B cell (primary cell): ENCODE data around the gene LONRF2. TPM values are rescaled to one million over a fixed set of nuclear protein-coding genes. Genes with fewer than 3 reads are reported as not detected.
"Not testable (repeated sequence)": the region's sequence is repeated elsewhere in the genome, so short reads cannot be mapped to it uniquely, and the experiment has no call there.

Experiments
- ATAC-seq: fragments of 200-7000 bp; cut with Tn5 transposase; one replicate; pipeline ENCODE4 v1.10.0; 2021; ENCODE audit warnings: low read depth, mild to moderate bottlenecking, moderate number of reproducible peaks, moderate library complexity
- CTCF ChIA-PET: fragments of 350-600 bp; sonication (Branson Sonifier 250); formaldehyde crosslinking; loops from one replicate; lab custom pipeline; 2021; ENCODE audit warnings: antibody characterized with exemption, inconsistent platforms; lab: Charles Lee
- POLR2A ChIA-PET: fragments of 350-600 bp; sonication (Branson Sonifier 250); formaldehyde crosslinking; loops from one replicate; lab custom pipeline; 2021; ENCODE audit warnings: antibody characterized with exemption; lab: Charles Lee
- DNase-seq: peaks from one replicate; pipeline ENCODE4 v3.0.0; 2013
- H2AFZ ChIP-seq: 2 replicates; pipeline ENCODE4 v1.6.1; 2012; ENCODE audit warnings: mild to moderate bottlenecking, low read depth, low read length; ENCODE audit not compliant: insufficient read depth, poor library complexity, severe bottlenecking
- H3K27ac ChIP-seq, 2 donors: 1 replicate in 1 of 2; 2 replicates in 1 of 2; pipeline ENCODE4 v1.5.1; 2012 to 2013; ENCODE audit warnings: low read length in 2 of 2, mild to moderate bottlenecking in 2 of 2, moderate library complexity in 1 of 2
- H3K27me3 ChIP-seq, 4 experiments: fragments of 200-600 bp in 1 of 4; sonication (generic) in 1 of 4; replicated peaks in 1 of 4; 1 replicate in 2 of 4; 2 replicates in 2 of 4; pipeline versions ENCODE4 v1.6.1 to v1.7.0; 2013 to 2016; ENCODE audit warnings: low read length in 3 of 4, mild to moderate bottlenecking in 2 of 4, mixed read lengths in 1 of 4, moderate library complexity in 1 of 4; ENCODE audit not compliant: insufficient read depth in 4 of 4, control insufficient read depth in 3 of 4; ENCODE audit errors: control extremely low read depth in 1 of 4
- H3K36me3 ChIP-seq, 2 experiments: replicated peaks in 1 of 2; 1 replicate in 1 of 2; 2 replicates in 1 of 2; pipeline versions ENCODE4 v1.6.1 to v1.7.1; 2013; ENCODE audit warnings: low read length in 1 of 2; ENCODE audit not compliant: insufficient read depth in 2 of 2, control insufficient read depth in 1 of 2; ENCODE audit errors: control extremely low read depth in 1 of 2, extremely low read depth in 1 of 2
- H3K4me1 ChIP-seq, 2 donors: fragments of 200-600 bp in 1 of 2; sonication (generic) in 1 of 2; 1 replicate in 1 of 2; 2 replicates in 1 of 2; pipeline versions ENCODE4 v1.5.1 to v1.6.1; 2013 to 2017; ENCODE audit warnings: low read length in 2 of 2; ENCODE audit not compliant: control insufficient read depth in 2 of 2, insufficient read depth in 2 of 2
- H3K4me2 ChIP-seq: replicated peaks from 2 replicates; pipeline ENCODE3; 2012; ENCODE audit warnings: mild to moderate bottlenecking, low read depth, low read length; ENCODE audit not compliant: poor library complexity, severe bottlenecking
- H3K4me3 ChIP-seq, 5 experiments: fragments of 200-600 bp in 1 of 5; sonication (generic) in 1 of 5; 1 replicate in 3 of 5; 2 replicates in 2 of 5; pipeline versions ENCODE4 v1.5.1 to v1.7.0; 2011 to 2016; ENCODE audit warnings: low read length in 4 of 5, mild to moderate bottlenecking in 4 of 5, low read depth in 2 of 5, control low read depth in 1 of 5, moderate library complexity in 1 of 5; ENCODE audit not compliant: insufficient read depth in 1 of 5; ENCODE audit errors: control extremely low read depth in 1 of 5, extremely low read depth in 1 of 5
- H3K79me2 ChIP-seq: fragments of 200-600 bp; sonication (generic); one replicate; pipeline ENCODE4 v1.6.0; 2016; ENCODE audit warnings: low read length; ENCODE audit not compliant: control insufficient read depth, insufficient read depth
- H3K9ac ChIP-seq: fragments of 200-600 bp; sonication (generic); 2 replicates; pipeline ENCODE4 v1.6.1; 2017; ENCODE audit warnings: mild to moderate bottlenecking, low read length, moderate library complexity
- H3K9me3 ChIP-seq, 3 donors: one replicate each; pipeline versions ENCODE4 v1.6.1 to v1.7.1; 2013; ENCODE audit warnings: low read length in 2 of 3; ENCODE audit not compliant: control insufficient read depth in 2 of 3, insufficient read depth in 1 of 3; ENCODE audit errors: control extremely low read depth in 1 of 3
- H4K20me1 ChIP-seq: 2 replicates; pipeline ENCODE4 v1.6.0; 2012; ENCODE audit warnings: mild to moderate bottlenecking, low read length; ENCODE audit not compliant: insufficient read depth, control insufficient read depth, poor library complexity, severe bottlenecking
- H3K27ac Mint-ChIP-seq: one replicate; pipeline ENCODE4 v1.8.0; 2021; ENCODE audit warnings: mixed read lengths
- H3K27me3 Mint-ChIP-seq: one replicate; pipeline ENCODE4 v1.8.0; 2021; ENCODE audit warnings: mixed read lengths
- H3K4me1 Mint-ChIP-seq: one replicate; pipeline ENCODE4 v1.8.0; 2021; ENCODE audit warnings: mixed read lengths
- H3K4me3 Mint-ChIP-seq: one replicate; pipeline ENCODE4 v1.8.0; 2021; ENCODE audit warnings: mixed read lengths
- H3K9me3 Mint-ChIP-seq: one replicate; pipeline ENCODE4 v1.8.0; 2022; ENCODE audit warnings: mixed read lengths; ENCODE audit not compliant: insufficient read depth
- EZH2 ChIP-seq: IDR thresholded peaks from 2 replicates; pipeline ENCODE4 v1.6.1; 2012; ENCODE audit warnings: borderline replicate concordance, low read depth, mild to moderate bottlenecking, moderate library complexity, low read length; ENCODE audit not compliant: insufficient read depth, poor library complexity, severe bottlenecking
- WGBS: methylation state at CpG from one replicate; pipeline ENCODE4 v1.1.5; 2013; ENCODE audit warnings: missing lambda C conversion rate; ENCODE audit not compliant: insufficient coverage; 5-methylcytosine and 5-hydroxymethylcytosine counted together
- intact Hi-C: fragments of 100-400 bp; cut with micrococcal nuclease; formaldehyde crosslinking; loops from one replicate; pipeline ENCODE4 v1.10.0; 2022
- polyA plus RNA-seq: library from polyadenylated mRNA; depleted of rRNA; stranded (reverse); fragments of >200 nt; gene quantifications from 2 replicates; pipeline ENCODE4 v1.2.3, GENCODE V29; 2012
- total RNA-seq, 2 donors: library from RNA; stranded (reverse); fragments of 120-200 nt in 1 of 2; gene quantifications; 1 replicate in 1 of 2; 2 replicates in 1 of 2; pipeline versions ENCODE4 v1.2.3 to v1.2.4, GENCODE V29; 2013 to 2022
- TF ChIP-seq, protein P1 (sequence below): fragments of 200-600 bp; IDR thresholded peaks from one replicate; pipeline ENCODE4 v1.8.0; 2022; ENCODE audit warnings: antibody characterized with exemption, mild to moderate bottlenecking

Gene LONRF2
- total and polyA plus RNA-seq, 2 donors (not counting 1 experiment from before 2014, with no cell fraction given), result 0.32 TPM; not detected in 1

- Histone ChIP-seq H2AFZ (no peak overlapping the region), H3K4me1 (no peaks in the 10 kb centered on the region), H3K27ac (no peak overlapping the region), H3K4me3 (no peak overlapping the region), H3K79me2 (no peaks in the 10 kb centered on the region), H3K27me3 (peaks cover 0 to 11% (median 9%) of the 10 kb centered on the region in 4 experiments), H4K20me1 (no peaks in the 10 kb centered on the region), H3K9ac (no peak overlapping the region), H3K36me3 (no peaks in the 10 kb centered on the region), H3K9me3 (peaks cover 0 to 17% (median 8%) of the 10 kb centered on the region in 3 donors), H3K4me2 (no peak overlapping the region)
- no peaks in the 10 kb centered on the region for H3K4me1 Mint-ChIP-seq
- WGBS, result no CpG with 5 or more reads among the region's 7 CpGs
- TF ChIP-seq, protein P1, sequence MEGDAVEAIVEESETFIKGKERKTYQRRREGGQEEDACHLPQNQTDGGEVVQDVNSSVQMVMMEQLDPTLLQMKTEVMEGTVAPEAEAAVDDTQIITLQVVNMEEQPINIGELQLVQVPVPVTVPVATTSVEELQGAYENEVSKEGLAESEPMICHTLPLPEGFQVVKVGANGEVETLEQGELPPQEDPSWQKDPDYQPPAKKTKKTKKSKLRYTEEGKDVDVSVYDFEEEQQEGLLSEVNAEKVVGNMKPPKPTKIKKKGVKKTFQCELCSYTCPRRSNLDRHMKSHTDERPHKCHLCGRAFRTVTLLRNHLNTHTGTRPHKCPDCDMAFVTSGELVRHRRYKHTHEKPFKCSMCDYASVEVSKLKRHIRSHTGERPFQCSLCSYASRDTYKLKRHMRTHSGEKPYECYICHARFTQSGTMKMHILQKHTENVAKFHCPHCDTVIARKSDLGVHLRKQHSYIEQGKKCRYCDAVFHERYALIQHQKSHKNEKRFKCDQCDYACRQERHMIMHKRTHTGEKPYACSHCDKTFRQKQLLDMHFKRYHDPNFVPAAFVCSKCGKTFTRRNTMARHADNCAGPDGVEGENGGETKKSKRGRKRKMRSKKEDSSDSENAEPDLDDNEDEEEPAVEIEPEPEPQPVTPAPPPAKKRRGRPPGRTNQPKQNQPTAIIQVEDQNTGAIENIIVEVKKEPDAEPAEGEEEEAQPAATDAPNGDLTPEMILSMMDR, result no peak
- no peak for TF ChIP-seq EZH2
- ChIA-PET CTCF (no interaction called here), POLR2A (no interaction called here)
- H3K9me3 Mint-ChIP-seq, result peaks cover 5% of the 10 kb centered on the region
- peaks cover 57% of the 10 kb centered on the region for H3K27me3 Mint-ChIP-seq
- DNase-seq, result no peak
- intact Hi-C loops, result no loop called here
- no peak for ATAC-seq
- H3K27ac Mint-ChIP-seq, result no peak overlapping the region
- H3K4me3 Mint-ChIP-seq, result no peak overlapping the region
Observed at GRCh38 chr2:100352521-100352920, 30.2 kb upstream of the LONRF2 start.

DNA sequence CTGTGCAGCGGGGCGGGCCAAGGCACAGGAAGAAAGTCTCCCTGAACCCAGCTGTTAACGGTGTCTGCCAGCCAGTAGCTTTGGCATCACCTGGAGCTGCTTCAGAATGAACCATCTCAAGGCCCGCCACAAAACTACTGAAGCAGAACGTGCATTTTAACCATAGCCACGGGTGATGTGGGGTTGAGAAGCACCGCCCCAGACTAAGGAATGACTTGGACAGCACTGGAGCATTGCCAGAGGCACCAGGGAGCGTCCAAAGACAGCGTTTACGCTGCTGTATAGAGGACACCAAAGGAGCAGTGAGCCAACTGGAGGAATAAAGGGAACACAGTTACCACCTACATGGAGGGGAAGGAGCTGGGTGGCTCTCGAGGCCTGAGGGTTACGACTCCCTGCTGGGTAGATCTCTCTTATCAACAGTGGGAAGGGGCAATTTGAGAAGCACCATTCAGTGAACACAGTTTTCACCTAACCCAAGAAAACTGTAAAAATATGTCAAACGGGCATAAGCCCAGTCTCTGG, 28.4 kb upstream of the LONRF2 start:
- intact Hi-C loops, result no loop called here
- ChIA-PET CTCF (no interaction called here), POLR2A (no interaction called here)
- Mint-ChIP-seq H3K27ac (no peak overlapping the region), H3K4me3 (no peak overlapping the region), H3K27me3 (peaks cover 64% of the 10 kb centered on the region), H3K4me1 (no peaks in the 10 kb centered on the region), H3K9me3 (peaks cover 2% of the 10 kb centered on the region)
- no peak for ATAC-seq
- no peak overlapping the region for H3K9ac ChIP-seq
- no peak overlapping the region for H3K27ac ChIP-seq
- H3K79me2 ChIP-seq, result no peaks in the 10 kb centered on the region
- no peak for DNase-seq
- no peaks in the 10 kb centered on the region for H4K20me1 ChIP-seq
- peaks cover 0 to 12% (median 0%) of the 10 kb centered on the region in 3 donors for H3K9me3 ChIP-seq
- H3K4me3 ChIP-seq, result no peak overlapping the region
- no peak overlapping the region for H2AFZ ChIP-seq
- H3K27me3 ChIP-seq, result peaks cover 0 to 14% (median 10%) of the 10 kb centered on the region in 4 experiments
- no peaks in the 10 kb centered on the region for H3K4me1 ChIP-seq
- no peaks in the 10 kb centered on the region for H3K36me3 ChIP-seq
- TF ChIP-seq, protein P1, result no peak
- TF ChIP-seq EZH2, result no peak
- WGBS, result 84% methylated on average over 12 of the region's 13 CpGs
- H3K4me2 ChIP-seq, result no peak overlapping the region

- H3K79me2 ChIP-seq, H3K27ac ChIP-seq, POLR2A ChIA-PET, ATAC-seq, intact Hi-C loops, H3K4me3 Mint-ChIP-seq, H3K27ac Mint-ChIP-seq, DNase-seq, H4K20me1 ChIP-seq, H3K36me3 ChIP-seq, H3K4me1 ChIP-seq, H3K4me3 ChIP-seq, H2AFZ ChIP-seq, H3K4me1 Mint-ChIP-seq, H3K4me2 ChIP-seq, H3K9ac ChIP-seq: not testable (repeated sequence)
- WGBS, result no CpG with 5 or more reads among the region's 1 CpG
- CTCF ChIA-PET, result interaction anchor here (1.3 kb wide), 1 partner anchor 10 kb away, joined by 3 read pairs; no protein-coding TSS in a partner anchor
- Mint-ChIP-seq H3K27me3 (peaks cover 57% of the 10 kb centered on the region), H3K9me3 (peaks cover 14% of the 10 kb centered on the region)
- Histone ChIP-seq H3K9me3 (peaks cover 0 to 12% (median 0%) of the 10 kb centered on the region in 3 donors), H3K27me3 (peaks cover 0 to 18% (median 14%) of the 10 kb centered on the region in 4 experiments)
Observed at GRCh38 chr2:100345144-100345543, 22.8 kb upstream of the LONRF2 start.
